IMR-90 (cell line): Measurements from ENCODE around the gene USP36. TPM values are rescaled to one million over a fixed set of nuclear protein-coding genes. Genes with fewer than 3 reads are reported as not detected.

Experiments
- ATAC-seq: fragments of 200-7000 bp; cut with Tn5 transposase; 2 replicates; pipeline ENCODE4 v1.9.1; 2020; ENCODE audit warnings: low read depth, mild to moderate bottlenecking, moderate library complexity
- BruUV-seq: library from RNA; stranded (reverse); fragments of 400-500 nt; replicated peaks from 2 replicates; lab custom pipeline; 2021; lab: Mats Ljungman, UMichigan
- CTCF ChIA-PET: fragments of 300-600 bp; formaldehyde crosslinking; extraction: SDS; loops from one replicate; lab custom pipeline; 2021; ENCODE audit warnings: antibody characterized with exemption; lab: Yijun Ruan, JAX
- POLR2A ChIA-PET: fragments of 300-600 bp; sonication (Branson Sonifier 250); formaldehyde crosslinking; loops from one replicate; lab custom pipeline; 2022; ENCODE audit warnings: antibody characterized with exemption; ENCODE audit not compliant: unreplicated experiment; lab: Charles Lee
- DNase-seq: peaks from one replicate; pipeline ENCODE4 v3.0.0; 2013
- H2AFZ ChIP-seq: replicated peaks from 2 replicates; pipeline ENCODE3; 2013; ENCODE audit warnings: low read length, mild to moderate bottlenecking; ENCODE audit not compliant: poor library complexity
- H2AK5ac ChIP-seq: 2 replicates; pipeline ENCODE4 v1.6.1; 2013; ENCODE audit warnings: low read depth, low read length, inconsistent platforms
- H2AK9ac ChIP-seq: replicated peaks from 2 replicates; pipeline ENCODE3; 2013; ENCODE audit warnings: mild to moderate bottlenecking, low read depth, low read length, moderate library complexity; ENCODE audit not compliant: poor library complexity
- H2BK120ac ChIP-seq: 2 replicates; pipeline ENCODE4 v1.6.1; 2013; ENCODE audit warnings: low read depth, low read length, inconsistent platforms
- H2BK15ac ChIP-seq: 3 replicates; pipeline ENCODE4 v1.6.1; 2013; ENCODE audit warnings: low read depth, low read length, inconsistent platforms
- H2BK20ac ChIP-seq: 2 replicates; pipeline ENCODE4 v1.6.1; 2013; ENCODE audit warnings: low read depth, mild to moderate bottlenecking, inconsistent platforms, low read length, moderate library complexity
- H2BK5ac ChIP-seq: 2 replicates; pipeline ENCODE4 v1.6.1; 2013; ENCODE audit warnings: mild to moderate bottlenecking, low read depth, low read length, inconsistent platforms; ENCODE audit not compliant: poor library complexity, severe bottlenecking
- H3K14ac ChIP-seq: replicated peaks from 2 replicates; pipeline ENCODE4 v1.6.1; 2013; ENCODE audit warnings: low read depth, low read length, inconsistent platforms
- H3K18ac ChIP-seq: 2 replicates; pipeline ENCODE4 v1.6.1; 2013; ENCODE audit warnings: low read depth, low read length, control low read depth
- H3K23ac ChIP-seq: 2 replicates; pipeline ENCODE4 v1.6.1; 2013; ENCODE audit warnings: low read depth, low read length, inconsistent platforms
- H3K27ac ChIP-seq: 2 replicates; pipeline ENCODE4 v1.5.1; 2013; ENCODE audit warnings: mild to moderate bottlenecking, control low read depth, low read length; ENCODE audit not compliant: insufficient read depth
- H3K27me3 ChIP-seq: 2 replicates; pipeline ENCODE4 v1.6.1; 2013; ENCODE audit warnings: low read length; ENCODE audit not compliant: control insufficient read depth, insufficient read depth
- H3K36me3 ChIP-seq: 2 replicates; pipeline ENCODE4 v1.6.1; 2013; ENCODE audit warnings: low read length, mixed read lengths; ENCODE audit not compliant: control insufficient read depth, insufficient read depth
- H3K4ac ChIP-seq: 2 replicates; pipeline ENCODE4 v1.6.1; 2013; ENCODE audit warnings: low read depth, low read length, inconsistent platforms
- H3K4me1 ChIP-seq: 2 replicates; pipeline ENCODE4 v1.6.1; 2013; ENCODE audit warnings: low read length, mixed read lengths; ENCODE audit not compliant: control insufficient read depth, insufficient read depth
- H3K4me2 ChIP-seq: 2 replicates; pipeline ENCODE4 v1.6.1; 2013; ENCODE audit warnings: low read depth, mild to moderate bottlenecking, control low read depth, low read length, moderate library complexity
- H3K4me3 ChIP-seq: 2 replicates; pipeline ENCODE4 v1.5.1; 2013; ENCODE audit warnings: low read depth, mild to moderate bottlenecking, control low read depth, low read length, moderate library complexity; ENCODE audit not compliant: insufficient read depth
- H3K56ac ChIP-seq: 2 replicates; pipeline ENCODE4 v1.6.1; 2013; ENCODE audit warnings: low read length, inconsistent platforms; ENCODE audit not compliant: insufficient read depth; ENCODE audit errors: extremely low read depth
- H3K79me1 ChIP-seq, 2 experiments: 2 replicates each; pipeline ENCODE4 v1.6.1; 2013; ENCODE audit warnings: low read length in 2 of 2, inconsistent platforms in 1 of 2, low read depth in 1 of 2
- H3K9ac ChIP-seq: 2 replicates; pipeline ENCODE4 v1.6.1; 2013; ENCODE audit warnings: low read depth, low read length, control low read depth
- H3K9me1 ChIP-seq: 2 replicates; pipeline ENCODE4 v1.6.1; 2013; ENCODE audit warnings: low read length, inconsistent platforms; ENCODE audit not compliant: insufficient read depth
- H3K9me3 ChIP-seq: 2 replicates; pipeline ENCODE4 v1.6.1; 2013; ENCODE audit warnings: low read length; ENCODE audit not compliant: control insufficient read depth, insufficient read depth
- H4K20me1 ChIP-seq: 2 replicates; pipeline ENCODE4 v1.6.1; 2013; ENCODE audit warnings: low read length, inconsistent platforms; ENCODE audit not compliant: insufficient read depth
- H4K5ac ChIP-seq: 2 replicates; pipeline ENCODE4 v1.6.1; 2013; ENCODE audit warnings: mild to moderate bottlenecking, low read depth, low read length, control low read depth
- H4K8ac ChIP-seq, 2 experiments: 2 replicates each; pipeline ENCODE4 v1.6.1; 2013; ENCODE audit warnings: low read depth in 2 of 2, low read length in 2 of 2, control low read depth in 1 of 2, inconsistent platforms in 1 of 2
- H4K91ac ChIP-seq: 2 replicates; pipeline ENCODE4 v1.6.1; 2013; ENCODE audit warnings: low read depth, low read length, inconsistent platforms; ENCODE audit not compliant: insufficient read depth
- BHLHE40 ChIP-seq: fragments of 150-350 bp; IDR thresholded peaks from 2 replicates; pipeline ENCODE4 v1.6.1; 2016; ENCODE audit warnings: mild to moderate bottlenecking, low read depth, low read length
- CEBPB ChIP-seq: IDR thresholded peaks from 2 replicates; pipeline ENCODE4 v1.6.1; 2012; ENCODE audit warnings: low read depth, low read length, improper control_type of control experiment
- CHD1 ChIP-seq: IDR thresholded peaks from 2 replicates; pipeline ENCODE4 v1.6.1; 2012; ENCODE audit warnings: low read depth, low read length, improper control_type of control experiment
- CTCF ChIP-seq: conservative IDR thresholded peaks from 2 replicates; pipeline ENCODE4 v1.5.1; 2012; ENCODE audit warnings: mild to moderate bottlenecking, low read depth, low read length, improper control_type of control experiment
- ELK1 ChIP-seq: fragments of 150-350 bp; IDR thresholded peaks from 2 replicates; pipeline ENCODE4 v1.6.1; 2016; ENCODE audit warnings: low read depth, mild to moderate bottlenecking, low read length, moderate library complexity, borderline replicate concordance
- FOS ChIP-seq: fragments of 150-350 bp; IDR thresholded peaks from 2 replicates; pipeline ENCODE4 v1.6.1; 2016; ENCODE audit warnings: low read depth, low read length
- MAFK ChIP-seq: IDR thresholded peaks from 2 replicates; pipeline ENCODE4 v1.6.1; 2012; ENCODE audit warnings: low read depth, low read length, improper control_type of control experiment
- MAZ ChIP-seq: IDR thresholded peaks from 2 replicates; pipeline ENCODE4 v1.6.1; 2012; ENCODE audit warnings: low read depth, mild to moderate bottlenecking, low read length, improper control_type of control experiment, moderate library complexity, borderline replicate concordance
- MXI1 ChIP-seq: IDR thresholded peaks from 2 replicates; pipeline ENCODE4 v1.6.1; 2012; ENCODE audit warnings: low read depth, mild to moderate bottlenecking, low read length, moderate library complexity, borderline replicate concordance
- NFE2L2 ChIP-seq: fragments of 150-350 bp; IDR thresholded peaks from 2 replicates; pipeline ENCODE4 v1.6.1; 2016; ENCODE audit warnings: low read depth, mild to moderate bottlenecking, low read length
- POLR2A ChIP-seq: IDR thresholded peaks from 2 replicates; pipeline ENCODE4 v1.6.1; 2012; ENCODE audit warnings: mild to moderate bottlenecking, low read depth, low read length
- RAD21 ChIP-seq: IDR thresholded peaks from 2 replicates; pipeline ENCODE4 v1.6.1; 2012; ENCODE audit warnings: low read length, improper control_type of control experiment
- RCOR1 ChIP-seq: IDR thresholded peaks from 2 replicates; pipeline ENCODE4 v1.6.1; 2012; ENCODE audit warnings: mild to moderate bottlenecking, low read length, improper control_type of control experiment; ENCODE audit not compliant: insufficient replicate concordance
- SMC3 ChIP-seq: fragments of 150-350 bp; IDR thresholded peaks from 2 replicates; pipeline ENCODE4 v1.6.1; 2016; ENCODE audit warnings: low read depth, mild to moderate bottlenecking, antibody characterized with exemption, low read length, moderate library complexity
- USF2 ChIP-seq: fragments of 150-350 bp; IDR thresholded peaks from 2 replicates; pipeline ENCODE4 v1.6.1; 2017; ENCODE audit warnings: mild to moderate bottlenecking, antibody characterized with exemption, low read length, low read depth
- WGBS, 2 experiments: methylation state at CpG; one replicate each; pipeline versions ENCODE4 v1.1.5 to v1.1.7; 2013; ENCODE audit warnings: missing lambda C conversion rate in 2 of 2; ENCODE audit not compliant: insufficient read length in 1 of 2; ENCODE audit errors: extremely low coverage in 2 of 2; 5-methylcytosine and 5-hydroxymethylcytosine counted together
- dilution Hi-C: fragments of 300-500 bp; cut with HindIII; formaldehyde crosslinking; loops from one replicate; pipeline ENCODE4 v1.14.3; 2018; ENCODE audit warnings: low sequenced_read_pairs; ENCODE audit not compliant: unreplicated experiment
- in situ Hi-C: fragments of 300-500 bp; cut with MboI; formaldehyde crosslinking; loops from 3 replicates; pipeline ENCODE4 v1.14.3; 2019; ENCODE audit warnings: low sequenced_read_pairs, inconsistent platforms, mixed read lengths
- intact Hi-C: fragments of 100-400 bp; cut with micrococcal nuclease; formaldehyde crosslinking; loops from 2 replicates; pipeline ENCODE4 v1.10.0; 2022
- polyA plus RNA-seq, 3 experiments: library from polyadenylated mRNA; depleted of rRNA; stranded (reverse); fragments of >200 nt; gene quantifications; 2 replicates each; pipeline ENCODE4 v1.2.3, GENCODE V29; 2012; ENCODE audit warnings: low replicate concordance in 1 of 3
- total RNA-seq: library from RNA; depleted of rRNA; stranded (reverse); fragments of >200 nt; gene quantifications from 2 replicates; pipeline ENCODE4 v1.2.3, GENCODE V29; 2012

Gene USP36
- total and polyA plus RNA-seq, 2 of the 4 experiments (the other 2 are of a cell fraction) = 30.6 to 38.3 TPM

GRCh38 chr17:78822552-78822951, 18.1 kb downstream of the USP36 start:
- ATAC-seq = peak; percentile 96
- H3K9ac ChIP-seq = peak overlapping the region; percentile 25
- WGBS, 2 experiments = 35% methylated on average over 12 of the region's 14 CpGs; no CpG with 5 or more reads in 1 of the 2 experiments
- peak; percentile 100 for DNase-seq
- H3K36me3 ChIP-seq = peaks cover 64% of the 10 kb centered on the region
- H2AK9ac ChIP-seq = peak overlapping the region; percentile 91
- no peak overlapping the region for H3K56ac ChIP-seq
- peak overlapping the region; percentile 78 for H2AFZ ChIP-seq
- ChIA-PET CTCF (interaction anchor here (0.6 to 0.9 kb wide), 2 partner anchors 149 to 342 kb away, joined by 3 to 6 read pairs; no protein-coding TSS in a partner anchor), POLR2A (interaction anchor here (0.5 kb wide), 1 partner anchor 9 kb away, joined by 4 read pairs; no protein-coding TSS in a partner anchor)
- peak overlapping the region; percentile 39 for H3K4me2 ChIP-seq
- peaks cover 16% of the 10 kb centered on the region for H3K4me1 ChIP-seq
- H3K23ac ChIP-seq = peak overlapping the region; percentile 34; the same call in 1 of the 2 replicates
- dilution Hi-C loops (no loop called here), intact Hi-C loops (loop anchor here (10.0 kb wide), 1 partner anchor 328 kb away; no protein-coding TSS in a partner anchor), in situ Hi-C loops (no loop called here)
- no peak overlapping the region for H3K4me3 ChIP-seq
- BruUV-seq = no TSS peak
- H2BK20ac ChIP-seq = peak overlapping the region; percentile 24; the same call in 1 of the 2 replicates
- peak overlapping the region; percentile 86 for H3K27ac ChIP-seq
- H3K27me3 ChIP-seq = no peaks in the 10 kb centered on the region
- H4K20me1 ChIP-seq = peaks cover 16% of the 10 kb centered on the region
- peak overlapping the region; percentile 89 for H2BK5ac ChIP-seq
- H3K79me1 ChIP-seq = peaks cover 28 to 84% of the 10 kb centered on the region in 2 experiments
- peak overlapping the region; percentile 81; the same call in 1 of the 3 replicates for H2BK15ac ChIP-seq
- peak overlapping the region; percentile 80 for H2BK120ac ChIP-seq
- H3K18ac ChIP-seq = peak overlapping the region; percentile 40; the same call in 1 of the 2 replicates
- peak overlapping the region; percentile 74 for H2AK5ac ChIP-seq
- no peaks in the 10 kb centered on the region for H3K9me3 ChIP-seq
- peak overlapping the region; percentile 10 to 89; a peak in 3 of 4 replicates for H4K8ac ChIP-seq
- peak overlapping the region; percentile 51; the same call in 1 of the 2 replicates for H4K5ac ChIP-seq
- peaks cover 20% of the 10 kb centered on the region for H3K9me1 ChIP-seq
- H4K91ac ChIP-seq = peak overlapping the region; percentile 73
- H3K14ac ChIP-seq = peak overlapping the region; percentile 74
- H3K4ac ChIP-seq = peak overlapping the region; percentile 84
- peak; percentile 62 for TF ChIP-seq RCOR1
- TF ChIP-seq SMC3 = no peak
- no peak; the same call in 1 of the 2 replicates for TF ChIP-seq CHD1
- TF ChIP-seq CEBPB = peak; percentile 45
- no peak for TF ChIP-seq CTCF
- no peak for TF ChIP-seq NFE2L2
- no peak for TF ChIP-seq RAD21
- no peak for TF ChIP-seq MAFK
- peak; percentile 63; the same call in 1 of the 2 replicates for TF ChIP-seq FOS
- TF ChIP-seq BHLHE40 = no peak; the same call in 1 of the 2 replicates
- peak; percentile 91 for TF ChIP-seq POLR2A
- peak; percentile 39; the same call in 1 of the 2 replicates for TF ChIP-seq MXI1
- TF ChIP-seq USF2 = no peak
- peak; percentile 10; the same call in 1 of the 2 replicates for TF ChIP-seq MAZ
- TF ChIP-seq ELK1 = no peak
